GM12874 (cell line): ENCODE measurements around the gene NID2.

Experiments
- CTCF ChIP-seq: IDR thresholded peaks from 2 replicates; pipeline ENCODE4 v1.5.1; 2011; ENCODE audit warnings: low read depth, mild to moderate bottlenecking, control low read depth, low read length, moderate library complexity; ENCODE audit not compliant: insufficient read depth

Gene NID2

DNA sequence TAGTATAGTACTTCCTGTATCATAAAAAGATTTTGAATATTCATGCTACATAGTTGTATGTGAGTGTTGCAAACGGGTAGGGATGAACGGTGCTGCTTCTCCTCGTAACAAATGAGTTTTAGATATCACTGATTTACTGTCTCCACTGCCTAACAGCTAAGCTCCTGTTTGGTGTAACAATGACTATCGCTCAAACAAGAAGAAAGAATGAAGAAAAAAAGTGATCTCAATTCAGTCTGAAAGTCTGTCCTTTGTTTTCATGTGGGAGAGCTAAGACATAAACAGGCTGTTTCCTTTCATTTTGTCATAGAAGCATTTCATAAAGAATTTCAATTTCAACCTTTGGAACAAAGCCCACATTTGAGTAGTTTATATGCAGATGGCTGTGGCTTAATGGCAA, 105.6 kb downstream of the NID2 start:
- no peak for TF ChIP-seq CTCF

- TF ChIP-seq CTCF = no peak
Measured at GRCh38 chr14:51962711-51963110, 106.1 kb downstream of the NID2 start.

- no peak for TF ChIP-seq CTCF
Measured at GRCh38 chr14:51960866-51961265, 108.0 kb downstream of the NID2 start.

DNA sequence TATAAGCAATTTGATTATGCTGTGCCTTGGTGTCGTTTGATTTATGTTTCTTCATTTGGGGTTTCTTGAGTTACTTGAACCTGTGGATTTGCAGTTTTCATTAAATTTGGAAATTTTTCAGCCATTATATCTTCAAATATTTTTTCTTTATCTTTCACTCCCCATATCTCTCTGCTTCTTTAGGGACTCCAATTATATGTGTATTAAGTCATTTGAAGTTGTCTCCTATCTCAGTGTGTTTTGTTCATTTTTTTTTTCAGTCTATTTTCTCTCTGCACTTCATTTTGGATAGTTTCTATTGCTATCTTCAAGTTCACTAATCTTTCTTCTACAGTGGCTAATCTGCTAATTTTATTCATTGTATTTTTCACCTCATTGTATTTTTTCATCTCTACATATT, 108.9 kb downstream of the NID2 start:
- TF ChIP-seq CTCF = no peak

- no peak for TF ChIP-seq CTCF
Measured at GRCh38 chr14:51957950-51958349, 110.9 kb downstream of the NID2 start.
